HL-60/S4 treated with retinoic acid at 250 ng/mL for 4 days and 3 days (cell line): ENCODE results near the gene IGF2BP3.

ENCODE experiments used
- in situ Hi-C: fragments of 300-500 bp; cut with MboI; formaldehyde crosslinking; loops from 2 replicates; pipeline ENCODE4 v1.7.0; 2022; ENCODE audit warnings: low sequenced_read_pairs

IGF2BP3 gene

GRCh38 chr7:23273141-23273599 lies 197.1 kb downstream of the IGF2BP3 start:
- in situ Hi-C loops, result no loop called here

- in situ Hi-C loops, result no loop called here
Observed at GRCh38 chr7:23272275-23272674, 198.0 kb downstream of the IGF2BP3 start.

- in situ Hi-C loops, result no loop called here
Observed at GRCh38 chr7:23268746-23269145, 201.5 kb downstream of the IGF2BP3 start.

GRCh38 chr7:23268167-23268566 lies 202.1 kb downstream of the IGF2BP3 start:
- in situ Hi-C loops, result no loop called here

GRCh38 chr7:23267357-23267756 lies 202.9 kb downstream of the IGF2BP3 start:
- in situ Hi-C loops, result no loop called here

- in situ Hi-C loops, result no loop called here
Observed at GRCh38 chr7:23266918-23267317, 203.4 kb downstream of the IGF2BP3 start.

- in situ Hi-C loops, result no loop called here
Observed at GRCh38 chr7:23264916-23265458, 205.3 kb downstream of the IGF2BP3 start.

- in situ Hi-C loops, result no loop called here
Observed at GRCh38 chr7:23261843-23262452, 208.3 kb downstream of the IGF2BP3 start.

- in situ Hi-C loops, result no loop called here
Observed at GRCh38 chr7:23260371-23260770, 209.9 kb downstream of the IGF2BP3 start.
